IPS DF 19.7 (cell line): ENCODE results near the gene THSD8.

ENCODE experiments used
- DNase-seq: peaks from one replicate; pipeline ENCODE4 v3.0.0-alpha.2; 2013; ENCODE audit warnings: low read depth, low spot score

Gene THSD8

DNA sequence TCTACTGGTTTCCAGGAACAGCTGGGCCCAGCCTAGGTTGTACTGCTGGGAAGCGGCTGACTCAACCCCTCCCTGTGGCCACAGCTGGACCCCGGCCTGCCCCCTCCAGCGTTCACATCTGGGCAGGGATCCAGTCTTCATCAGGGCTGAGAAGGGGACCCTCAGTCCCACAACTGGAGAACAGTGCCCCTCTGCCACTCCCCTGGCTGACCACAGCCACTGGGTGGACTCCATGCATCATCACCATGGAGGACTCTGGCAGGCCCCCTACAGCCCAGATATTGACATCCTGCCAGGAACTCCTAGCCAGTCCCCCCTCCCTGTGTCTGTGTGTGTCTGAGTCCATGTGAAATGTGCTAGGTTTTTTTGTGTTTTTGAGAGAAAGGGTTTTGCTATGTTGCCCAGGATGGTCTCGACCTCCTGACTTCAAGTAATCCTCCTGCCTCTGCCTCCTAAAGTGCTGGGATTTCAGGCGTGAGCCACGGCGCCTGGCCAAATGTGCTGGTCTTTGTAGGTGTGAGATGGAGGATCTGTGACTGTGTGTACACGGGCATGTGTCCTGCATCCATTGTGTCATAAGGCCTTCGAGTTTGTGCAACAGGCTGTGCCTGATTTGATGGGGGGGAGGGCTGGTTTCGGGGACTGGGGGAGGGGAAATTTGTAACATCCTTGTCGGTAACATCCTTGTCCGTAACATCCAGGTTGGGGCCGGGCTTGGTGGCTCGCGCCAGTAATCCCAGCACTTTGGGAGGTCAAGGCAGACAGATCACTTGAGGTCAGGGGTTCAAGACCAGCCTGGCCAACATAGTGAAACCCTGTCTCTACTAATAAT lies 22.5 kb upstream of the THSD8 start:
- DNase-seq = no peak

DNA sequence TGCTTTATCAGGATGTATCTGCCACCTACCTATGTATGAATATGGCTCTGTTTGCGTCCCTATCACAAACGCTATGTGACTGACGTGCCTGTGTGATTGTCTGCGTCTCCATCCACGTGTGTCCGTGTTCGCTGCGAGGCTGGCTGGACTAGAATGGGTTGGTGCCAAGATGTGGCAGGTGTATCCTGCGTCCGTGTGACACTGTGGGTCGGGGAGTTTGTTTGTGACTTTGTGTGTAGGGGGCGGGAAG lies 19.8 kb upstream of the THSD8 start:
- no peak for DNase-seq

DNA sequence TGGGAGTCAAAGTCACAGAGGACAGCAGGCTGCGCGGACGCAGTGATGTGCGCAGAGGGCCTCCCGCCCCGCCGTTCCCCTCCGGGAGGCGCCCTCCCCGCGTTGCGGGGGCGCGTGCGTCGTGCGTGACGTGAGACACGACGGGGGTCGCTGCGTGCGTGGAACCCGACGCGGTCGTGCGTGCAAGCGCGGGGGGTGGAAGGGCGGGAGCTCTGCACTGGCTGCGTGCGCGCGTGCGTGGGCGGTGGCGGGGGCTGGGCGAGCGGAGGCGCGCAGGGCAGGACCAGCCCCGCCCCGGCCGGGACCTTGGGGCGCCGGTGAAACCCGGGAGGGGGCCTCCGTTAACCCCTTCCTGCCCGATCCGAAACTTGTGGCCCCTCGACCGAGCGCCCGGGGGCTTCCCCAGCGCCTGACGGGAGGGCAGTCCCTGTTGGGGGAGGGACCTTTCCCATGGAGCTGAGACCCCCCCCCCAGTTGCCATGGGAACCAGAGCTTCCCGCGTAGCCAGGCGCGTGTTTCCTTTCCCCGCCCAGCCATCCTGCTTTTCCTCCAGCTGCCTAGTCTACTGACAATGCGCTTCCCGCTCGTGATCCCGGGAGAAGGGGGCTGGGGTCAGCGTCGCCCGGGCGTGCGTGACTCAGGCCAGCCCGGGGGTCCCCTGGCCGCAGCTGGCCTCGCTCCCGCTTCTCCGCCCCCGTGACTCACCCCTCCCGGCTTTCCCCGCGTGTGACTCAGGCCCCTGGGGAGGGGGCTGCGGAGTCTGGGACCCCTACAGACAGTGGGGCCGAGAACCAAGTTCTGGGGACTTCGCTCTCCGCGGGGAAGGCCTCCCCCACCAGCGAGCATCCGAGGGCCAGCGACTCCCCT lies 19.2 kb upstream of the THSD8 start:
- DNase-seq = no peak

DNA sequence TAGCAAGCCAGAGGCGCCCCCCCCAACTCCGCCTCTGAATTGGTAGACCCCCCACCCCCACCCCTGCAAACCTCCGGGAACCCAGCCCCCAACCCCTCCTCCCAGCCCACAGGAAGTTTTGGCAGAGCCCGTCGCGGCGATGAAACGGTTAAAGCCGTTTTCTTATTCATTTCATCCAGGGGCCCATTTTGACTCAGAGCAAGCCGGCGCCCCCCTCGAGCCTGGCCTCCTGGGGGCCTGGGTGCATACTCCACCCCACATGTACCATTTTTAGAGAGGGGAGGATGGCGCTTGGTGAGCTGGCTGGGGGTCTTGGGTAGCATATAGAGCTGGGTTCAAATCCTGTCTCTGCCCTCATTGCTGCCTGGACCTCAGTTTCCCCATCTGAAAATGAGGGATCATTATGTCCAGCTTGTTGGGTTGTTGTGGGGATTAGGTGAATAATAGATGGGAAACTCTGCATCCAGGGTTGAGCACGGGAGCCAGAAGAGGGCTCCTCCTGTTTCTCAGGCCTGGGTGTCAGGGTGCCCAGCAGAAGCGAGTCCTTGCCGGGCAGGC lies 18.5 kb upstream of the THSD8 start:
- no peak for DNase-seq

DNA sequence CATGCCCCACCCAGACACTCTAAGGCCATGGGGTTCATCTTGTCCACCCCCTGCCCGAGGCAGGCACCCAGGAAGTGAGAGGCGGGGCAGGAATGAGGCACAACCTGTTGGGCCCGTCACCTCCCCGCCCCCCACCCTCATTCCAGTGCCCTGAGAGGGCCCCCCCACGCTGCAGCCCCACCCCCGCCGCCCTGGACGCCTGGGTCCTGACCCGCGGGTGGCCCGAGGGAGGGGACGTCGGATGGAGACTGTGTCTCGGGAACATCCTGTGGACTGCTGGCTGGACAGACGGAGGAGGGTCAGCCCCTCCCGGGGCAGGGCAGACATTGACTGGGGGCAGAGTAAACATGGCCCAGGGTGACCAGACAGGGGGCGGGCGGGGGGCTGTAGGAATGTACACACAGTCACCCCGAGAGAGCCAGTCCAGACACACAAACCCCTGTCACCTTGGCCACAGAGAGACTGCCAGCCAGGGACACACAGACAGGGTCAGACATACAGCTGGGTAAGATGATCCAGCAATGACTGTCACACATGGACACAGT lies 17.9 kb upstream of the THSD8 start:
- no peak for DNase-seq

DNA sequence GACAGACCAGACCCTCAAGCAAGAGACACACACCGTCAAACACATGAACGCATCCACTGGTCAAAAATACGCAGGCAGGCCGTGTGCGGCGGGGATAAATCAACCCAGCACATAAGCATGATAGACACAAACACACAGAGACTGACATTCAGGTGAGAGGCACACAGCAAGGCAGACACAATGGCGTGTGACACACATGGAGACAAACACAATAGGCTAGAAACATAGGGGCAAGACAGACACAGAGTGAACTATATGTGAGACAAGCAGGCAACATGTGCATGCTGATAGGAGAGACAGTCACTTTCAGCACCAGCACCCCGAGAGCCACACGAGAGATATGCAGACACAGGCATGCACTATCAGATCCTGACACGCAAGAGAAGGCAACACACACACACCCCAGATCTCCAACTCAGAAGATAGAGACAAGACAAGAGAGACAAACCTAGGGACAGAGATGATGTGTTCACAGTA lies 17.4 kb upstream of the THSD8 start:
- no peak for DNase-seq

DNA sequence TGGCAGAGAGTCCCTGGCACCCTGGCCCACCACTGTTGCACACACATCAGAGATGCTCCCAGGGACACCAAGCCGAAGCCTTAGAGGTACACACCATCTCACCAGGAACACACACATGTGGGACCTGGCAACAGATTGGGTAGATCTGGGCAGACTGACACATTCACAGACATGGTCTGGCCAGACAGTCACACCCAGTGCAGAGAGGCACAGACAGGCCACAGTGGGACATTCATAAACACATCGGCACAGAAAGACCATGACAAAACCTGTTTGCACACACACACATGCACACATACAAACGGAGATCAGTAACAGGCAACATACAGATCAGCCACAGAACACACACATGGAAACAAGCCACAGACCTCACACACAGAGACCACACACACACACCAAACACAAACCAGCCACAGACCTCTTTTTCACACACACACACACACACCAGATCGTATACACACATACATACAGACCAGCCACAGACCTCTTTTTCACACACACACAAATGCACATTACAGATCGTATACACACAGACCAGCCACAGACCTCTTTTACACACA lies 16.9 kb upstream of the THSD8 start:
- no peak for DNase-seq

DNA sequence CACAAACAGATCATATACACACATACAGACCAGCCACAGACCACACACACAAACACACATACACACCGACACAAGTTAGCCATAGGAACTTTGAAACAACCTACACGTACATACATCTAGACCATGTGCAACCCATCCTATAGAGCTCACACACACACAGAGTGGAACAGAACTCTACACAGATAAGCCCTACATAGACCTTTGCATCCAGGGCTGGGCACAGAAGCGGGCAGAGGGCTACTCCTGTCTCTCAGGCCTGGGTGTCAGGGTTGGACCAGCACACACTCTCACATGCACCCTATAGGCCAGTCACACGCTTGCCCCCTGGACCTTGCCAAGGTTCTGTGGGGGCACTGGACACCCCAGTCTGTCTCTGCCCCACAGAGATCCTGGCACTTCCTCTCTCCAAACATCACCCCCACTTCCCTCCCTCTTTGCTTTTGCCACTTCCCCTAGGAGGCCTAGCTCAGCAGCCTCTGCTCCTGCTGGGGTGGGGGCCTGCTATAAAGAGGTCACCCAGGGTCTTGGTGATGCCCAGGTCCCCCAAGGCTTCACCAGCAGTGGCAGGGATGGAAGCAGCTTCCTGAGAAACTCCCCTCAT lies 16.3 kb upstream of the THSD8 start:
- no peak for DNase-seq

DNA sequence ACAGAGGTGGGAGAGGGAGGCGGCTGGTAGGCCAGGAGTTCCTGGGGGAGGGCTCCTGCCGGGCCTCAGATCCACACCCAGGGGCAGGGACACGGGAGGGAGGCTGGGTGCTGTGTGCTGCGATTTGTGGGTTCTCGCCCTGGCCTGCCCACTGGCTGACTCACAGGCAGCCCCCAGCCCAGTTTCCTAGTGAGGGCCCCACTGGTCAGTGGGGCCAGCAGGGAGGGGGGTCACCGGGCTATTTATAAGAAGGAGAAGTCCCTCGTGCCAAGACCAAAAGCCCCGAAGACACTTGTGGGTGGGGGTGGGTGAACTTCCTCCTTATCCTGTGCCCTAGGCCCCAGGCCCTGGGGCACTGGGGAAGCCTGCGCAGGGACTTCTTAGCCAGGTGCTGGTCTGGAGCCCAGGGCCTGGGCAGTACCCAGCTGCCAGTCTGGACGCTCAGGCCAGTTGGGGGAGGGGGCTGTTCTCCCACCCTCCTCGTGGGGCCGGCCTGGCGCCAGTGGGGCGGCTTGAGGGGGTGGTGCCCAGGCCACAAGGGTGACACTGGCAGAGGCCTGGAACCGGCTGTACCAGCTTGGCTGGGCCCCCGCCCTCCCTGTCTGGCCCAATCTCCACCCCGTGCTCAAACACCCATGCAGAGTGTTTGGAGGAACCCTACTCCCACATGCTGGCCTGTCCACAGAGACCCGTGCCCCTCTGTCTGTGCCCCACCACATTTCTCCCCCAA lies 15.6 kb upstream of the THSD8 start:
- no peak for DNase-seq

DNA sequence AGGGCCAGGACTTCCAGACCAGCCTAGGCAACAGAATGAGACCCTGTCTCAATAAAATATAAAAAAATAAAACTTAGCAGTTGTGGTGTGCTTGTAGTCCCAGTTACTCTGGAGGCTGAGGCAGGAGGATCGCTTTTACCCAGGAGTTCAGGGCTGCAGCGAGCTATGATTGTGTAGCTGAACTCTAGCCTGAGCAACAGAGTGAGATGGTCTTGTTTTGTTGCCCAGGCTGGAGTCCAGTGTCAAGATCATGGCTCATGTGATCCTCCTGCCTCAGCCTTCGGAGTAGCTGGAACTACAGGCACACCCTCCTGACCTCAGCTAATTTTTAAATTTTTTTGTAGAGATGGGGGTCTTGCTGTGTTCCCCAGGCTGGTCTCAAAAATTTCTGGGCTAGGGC lies 14.9 kb upstream of the THSD8 start:
- no peak for DNase-seq

DNA sequence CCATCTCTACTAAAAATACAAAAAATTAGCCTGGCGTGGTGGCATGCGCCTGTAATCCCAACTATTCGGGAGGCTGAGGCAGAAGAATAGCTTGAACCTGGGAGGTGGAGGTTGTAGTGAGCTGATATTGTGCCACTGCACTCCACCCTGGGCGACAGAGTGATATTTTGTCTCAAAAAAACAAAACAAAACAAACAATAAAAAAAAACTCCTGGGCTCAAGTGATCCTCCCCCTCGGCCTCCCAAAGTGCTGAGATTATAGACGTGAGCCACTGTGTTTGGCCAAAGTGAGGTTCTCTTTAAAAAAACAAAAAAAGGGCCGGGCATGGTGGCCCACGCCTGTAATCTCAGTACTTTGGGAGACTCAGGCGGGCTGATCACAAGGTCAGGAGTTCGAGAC lies 14.4 kb upstream of the THSD8 start:
- DNase-seq = no peak

DNA sequence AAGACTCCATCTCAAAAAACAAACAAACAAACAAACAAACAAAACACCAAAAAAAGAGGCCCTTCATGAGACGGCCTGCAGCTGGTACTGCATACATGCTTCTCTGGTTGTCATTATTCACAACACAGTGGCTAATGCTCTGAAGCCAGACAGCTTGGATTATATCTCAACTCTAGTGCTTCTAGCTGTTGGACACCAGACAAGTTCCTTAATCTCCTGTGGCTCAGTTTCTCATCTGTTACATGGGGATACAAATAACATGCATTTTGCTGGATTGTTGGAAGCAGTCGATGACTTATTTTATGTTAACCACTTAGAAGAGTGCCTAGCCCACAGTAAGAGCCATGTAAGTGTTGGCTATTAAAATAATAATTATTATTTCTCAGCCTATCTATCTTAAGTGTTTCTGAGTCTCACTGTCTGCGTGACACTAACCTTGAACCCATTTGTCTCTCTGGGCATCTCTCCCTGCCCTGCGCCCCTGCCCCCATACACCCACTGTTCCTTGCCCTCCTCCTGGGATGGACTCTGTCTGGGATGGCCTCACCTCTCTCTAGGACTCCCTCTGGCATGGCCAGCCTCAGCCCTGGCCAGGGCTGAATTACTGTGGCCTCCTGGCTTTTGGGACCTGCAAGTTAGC lies 13.7 kb upstream of the THSD8 start:
- no peak for DNase-seq

DNA sequence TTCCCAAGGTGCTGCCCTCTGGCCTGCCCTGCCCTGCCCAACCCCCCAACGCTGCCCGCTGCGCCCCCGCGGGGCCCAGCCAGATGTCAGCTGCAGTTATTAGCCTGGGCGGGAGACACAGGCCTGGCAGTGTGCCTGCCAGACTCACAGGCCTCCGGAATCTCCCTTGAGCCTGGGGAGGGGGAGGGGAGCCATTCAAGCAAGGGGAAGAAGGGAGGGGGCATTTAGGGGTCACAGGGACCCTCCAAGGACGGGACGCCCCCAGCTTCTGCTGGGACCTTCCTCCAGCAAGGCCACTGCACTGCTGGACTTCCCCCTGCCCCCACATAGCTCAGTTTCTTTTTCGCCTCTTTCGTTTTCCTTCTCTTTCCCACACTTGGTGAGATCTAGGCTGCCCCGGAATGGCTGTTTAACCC lies 13.2 kb upstream of the THSD8 start:
- no peak for DNase-seq

DNA sequence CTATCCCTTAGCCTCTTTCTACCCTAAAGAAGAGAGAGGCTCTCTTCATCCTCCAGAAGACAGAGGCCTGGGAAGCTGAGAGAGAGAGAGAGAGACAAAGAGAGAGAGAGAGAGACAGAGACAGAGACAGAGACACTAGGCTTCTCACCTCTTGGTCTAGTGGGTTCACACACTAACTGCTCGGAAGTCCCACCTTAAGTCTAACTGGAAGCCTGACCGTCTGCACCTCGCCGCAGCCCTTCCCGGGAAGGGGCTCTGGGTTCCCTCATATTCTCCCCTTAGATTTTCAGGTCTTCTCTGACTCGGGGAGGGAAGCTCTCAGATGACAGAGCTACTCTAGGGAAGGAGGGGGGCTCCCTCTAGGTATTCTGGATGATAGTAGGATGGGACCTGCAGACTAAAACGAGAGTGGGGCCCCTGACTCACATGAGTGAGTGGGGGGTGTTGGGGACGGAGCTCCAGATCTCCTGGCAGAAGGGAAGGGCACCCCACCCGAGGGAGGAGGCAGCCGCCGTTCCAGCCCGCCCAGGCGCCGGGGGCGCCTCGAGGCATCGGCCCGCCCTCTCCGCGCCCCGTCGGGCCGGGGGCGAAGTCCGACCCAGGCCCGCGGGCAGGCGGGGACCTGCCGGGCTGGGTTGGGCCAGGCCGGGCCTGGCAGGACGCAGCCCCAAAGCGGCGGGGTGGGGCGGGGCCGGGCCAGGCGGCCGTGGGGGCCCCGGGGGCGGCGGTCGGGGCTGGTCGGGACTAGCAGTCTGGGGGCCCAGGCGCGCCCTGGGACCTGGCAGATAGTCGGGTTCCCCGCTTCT lies 12.6 kb upstream of the THSD8 start:
- no peak for DNase-seq

DNA sequence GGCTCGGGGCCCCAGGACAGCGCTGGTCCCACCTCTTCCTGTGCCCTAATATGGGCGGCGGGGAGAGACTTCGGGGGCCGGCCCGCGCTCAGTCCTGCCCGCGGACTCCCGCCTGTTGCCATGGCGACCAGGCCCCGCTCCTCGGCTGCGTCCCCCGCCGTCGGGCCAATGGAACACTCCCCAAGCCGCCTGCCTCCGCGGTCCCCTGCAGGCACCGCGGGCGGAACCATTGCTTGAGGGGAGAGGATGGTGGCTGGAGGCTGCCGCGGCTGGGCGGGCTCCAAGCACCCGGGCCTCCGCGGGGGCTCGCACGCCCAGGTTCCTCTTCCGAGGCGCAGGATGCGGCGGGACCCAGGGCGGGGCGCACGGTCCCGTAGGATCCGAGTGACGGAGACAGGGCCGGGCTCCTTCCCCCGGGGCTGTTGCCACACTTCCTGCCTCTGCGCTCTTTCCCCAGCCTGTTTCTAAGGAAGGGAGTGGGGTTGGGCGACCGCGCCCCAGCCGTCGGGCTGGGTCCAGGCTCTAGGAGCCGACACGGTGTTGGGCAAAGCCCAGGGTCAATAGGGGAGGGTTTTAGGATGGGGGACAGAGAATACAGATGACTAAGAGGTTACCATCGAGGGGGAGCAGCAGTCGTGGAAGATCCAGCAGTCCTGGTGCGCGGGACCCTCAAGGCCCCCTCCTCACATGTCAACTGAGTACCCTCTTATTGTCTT lies 11.8 kb upstream of the THSD8 start:
- no peak for DNase-seq

DNA sequence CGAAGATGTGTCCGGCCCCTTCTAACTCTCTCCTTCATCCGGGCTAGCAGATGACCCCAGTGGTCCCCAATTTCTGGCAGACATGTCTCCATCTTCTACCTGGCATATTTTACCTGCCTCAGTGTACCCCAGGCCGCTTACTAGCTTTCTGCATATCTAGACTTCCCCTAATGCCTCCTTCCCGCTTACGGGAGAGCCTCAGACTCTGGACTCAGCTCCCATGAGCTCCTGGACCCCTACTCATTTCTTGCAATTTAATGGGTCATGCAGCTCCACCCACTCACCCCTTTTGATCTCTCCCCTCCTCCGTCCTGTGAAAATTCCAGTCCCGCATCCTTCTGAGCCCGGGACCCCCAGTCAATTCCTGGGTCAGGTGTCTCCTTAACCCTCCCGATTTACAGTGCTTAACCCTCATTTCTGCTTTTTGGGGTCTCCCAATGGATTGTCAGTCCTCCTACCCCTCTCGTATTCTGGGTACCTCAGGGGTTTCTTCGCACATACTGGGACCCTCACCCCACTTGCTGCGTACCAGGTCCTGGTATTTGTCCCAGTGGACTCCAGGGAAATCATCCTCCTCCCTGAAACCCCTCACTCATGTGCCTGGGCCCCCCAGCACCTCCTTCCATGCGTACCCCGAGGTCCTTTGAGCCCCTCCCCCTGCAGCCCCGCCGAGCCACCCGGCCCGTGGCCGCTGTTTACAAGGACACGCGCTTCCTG lies 11.1 kb upstream of the THSD8 start:
- DNase-seq = no peak

DNA sequence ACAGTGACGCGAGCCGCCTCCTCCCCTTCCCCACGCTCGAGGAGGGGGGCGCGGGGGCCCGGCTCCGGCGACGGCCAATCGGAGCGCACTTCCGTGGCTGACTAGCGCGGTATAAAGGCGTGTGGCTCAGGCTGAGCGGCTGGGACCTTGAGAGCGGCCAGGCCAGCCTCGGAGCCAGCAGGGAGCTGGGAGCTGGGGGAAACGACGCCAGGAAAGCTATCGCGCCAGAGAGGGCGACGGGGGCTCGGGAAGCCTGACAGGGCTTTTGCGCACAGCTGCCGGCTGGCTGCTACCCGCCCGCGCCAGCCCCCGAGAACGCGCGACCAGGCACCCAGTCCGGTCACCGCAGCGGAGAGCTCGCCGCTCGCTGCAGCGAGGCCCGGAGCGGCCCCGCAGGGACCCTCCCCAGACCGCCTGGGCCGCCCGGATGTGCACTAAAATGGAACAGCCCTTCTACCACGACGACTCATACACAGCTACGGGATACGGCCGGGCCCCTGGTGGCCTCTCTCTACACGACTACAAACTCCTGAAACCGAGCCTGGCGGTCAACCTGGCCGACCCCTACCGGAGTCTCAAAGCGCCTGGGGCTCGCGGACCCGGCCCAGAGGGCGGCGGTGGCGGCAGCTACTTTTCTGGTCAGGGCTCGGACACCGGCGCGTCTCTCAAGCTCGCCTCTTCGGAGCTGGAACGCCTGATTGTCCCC lies 10.4 kb upstream of the THSD8 start, which contains the start of gene JUNB:
TSS of gene JUNB (plus strand) at position 142 of the 706 bp plus-strand sequence. CDS start at position 428, 286 bp downstream.
- DNase-seq = no peak
